GM12865 (cell line): ENCODE results near the gene FGF3.
"Not testable (repeated sequence)": the region's sequence is repeated elsewhere in the genome, so short reads cannot be mapped to it uniquely, and the experiment has no call there.

Experiments used
- DNase-seq: peaks from one replicate; pipeline ENCODE4 v3.0.0; 2010; ENCODE audit warnings: low read depth
- H3K4me3 ChIP-seq: 2 replicates; pipeline ENCODE4 v1.5.1; 2011; ENCODE audit warnings: mild to moderate bottlenecking, low read depth, low read length, control low read depth
- CTCF ChIP-seq: IDR thresholded peaks from 2 replicates; pipeline ENCODE4 v1.5.1; 2011; ENCODE audit warnings: low read length, control low read depth, low read depth, inconsistent platforms; ENCODE audit not compliant: insufficient read depth; ENCODE audit errors: missing control alignments

The FGF3 gene

GRCh38 chr11:69773626-69774353 lies 45.4 kb downstream of the FGF3 start:
- no peak for DNase-seq
- no peak for TF ChIP-seq CTCF
- H3K4me3 ChIP-seq: no peak overlapping the region

DNA sequence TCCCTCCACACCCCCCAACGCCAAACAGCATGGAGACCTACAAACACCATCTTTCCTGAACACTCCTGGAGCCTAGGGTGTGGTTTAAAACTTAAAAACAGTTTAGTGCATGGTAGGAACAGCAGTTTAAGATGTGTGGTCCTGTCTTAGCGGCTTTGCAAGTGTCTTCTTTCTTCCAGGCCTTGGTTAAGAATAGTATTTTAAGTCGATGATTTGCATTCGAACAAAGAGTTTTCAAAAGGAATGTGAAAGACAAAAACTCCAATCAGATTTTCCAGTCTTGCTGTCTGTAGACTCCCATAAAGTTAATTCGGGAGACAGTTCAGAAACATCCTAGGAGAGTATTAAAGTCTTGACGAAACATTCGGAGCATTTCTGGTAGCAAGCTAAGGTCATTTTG lies 47.8 kb downstream of the FGF3 start:
- no peak for TF ChIP-seq CTCF
- no peak for DNase-seq
- H3K4me3 ChIP-seq: no peak overlapping the region

DNA sequence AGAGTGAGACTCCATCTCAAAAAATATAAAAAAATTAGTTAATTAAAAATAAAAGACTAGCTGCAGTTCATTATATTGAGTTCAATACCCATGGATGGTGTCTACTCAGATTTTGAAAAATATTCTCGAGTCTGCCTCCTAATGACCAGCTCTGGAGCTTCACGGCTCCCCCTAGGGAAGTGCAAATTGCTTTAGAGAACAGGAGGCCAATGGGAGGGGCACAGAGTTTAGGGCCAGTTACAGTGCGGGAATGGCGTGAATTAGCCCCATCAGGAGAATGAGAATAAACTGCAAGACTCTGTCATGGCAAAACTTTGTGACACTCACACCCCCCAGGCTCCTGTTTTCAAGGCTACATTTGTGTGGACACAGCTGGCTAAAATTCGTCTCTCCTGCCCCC lies 48.7 kb downstream of the FGF3 start:
- DNase-seq: no peak
- TF ChIP-seq CTCF: no peak
- no peak overlapping the region for H3K4me3 ChIP-seq

DNA sequence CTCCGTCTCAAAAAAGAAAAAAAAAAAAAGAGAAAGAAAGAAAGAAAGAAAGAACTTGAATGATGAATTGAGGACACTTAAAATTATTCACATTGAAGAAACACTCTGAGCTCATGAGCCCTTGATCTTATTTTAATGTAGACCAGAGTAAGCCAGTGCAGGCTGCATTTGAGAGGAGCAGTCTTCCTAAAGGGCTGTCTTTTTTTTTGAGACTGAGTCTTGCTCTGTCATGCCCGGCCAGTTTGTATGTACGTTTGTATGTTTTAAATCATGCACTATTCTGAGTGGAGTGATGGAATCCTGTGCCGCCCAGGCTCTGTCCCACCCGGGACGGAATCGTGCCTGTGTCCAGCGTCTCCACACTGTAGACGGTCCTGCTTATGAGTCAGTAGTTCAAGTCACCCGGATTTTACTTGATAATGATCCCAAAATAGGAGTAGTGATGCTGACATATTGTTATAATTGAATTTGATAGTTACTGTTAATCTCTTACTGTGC lies 53.7 kb downstream of the FGF3 start:
- no peak for TF ChIP-seq CTCF
- DNase-seq: no peak
- H3K4me3 ChIP-seq: no peak overlapping the region

DNA sequence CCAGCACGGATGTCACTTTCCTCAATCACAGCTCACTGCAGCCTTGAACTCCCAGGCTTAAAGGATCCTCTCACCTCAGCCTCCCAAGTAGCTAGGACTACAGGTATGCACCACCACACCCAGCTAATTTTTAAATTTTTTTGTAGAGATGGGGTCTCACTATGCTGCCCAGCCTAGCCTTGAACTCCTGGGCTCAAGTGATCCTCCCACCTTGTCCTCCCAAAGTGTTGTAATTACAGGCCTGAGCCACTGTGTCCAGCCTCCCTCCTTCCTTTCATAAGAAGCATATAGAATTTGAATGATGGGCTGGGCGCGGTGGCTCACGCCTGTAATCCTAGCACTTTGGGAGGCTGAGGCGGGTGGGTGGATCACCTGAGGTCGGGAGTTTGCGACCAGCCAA lies 54.3 kb downstream of the FGF3 start:
- DNase-seq, H3K4me3 ChIP-seq: not testable (repeated sequence)

DNA sequence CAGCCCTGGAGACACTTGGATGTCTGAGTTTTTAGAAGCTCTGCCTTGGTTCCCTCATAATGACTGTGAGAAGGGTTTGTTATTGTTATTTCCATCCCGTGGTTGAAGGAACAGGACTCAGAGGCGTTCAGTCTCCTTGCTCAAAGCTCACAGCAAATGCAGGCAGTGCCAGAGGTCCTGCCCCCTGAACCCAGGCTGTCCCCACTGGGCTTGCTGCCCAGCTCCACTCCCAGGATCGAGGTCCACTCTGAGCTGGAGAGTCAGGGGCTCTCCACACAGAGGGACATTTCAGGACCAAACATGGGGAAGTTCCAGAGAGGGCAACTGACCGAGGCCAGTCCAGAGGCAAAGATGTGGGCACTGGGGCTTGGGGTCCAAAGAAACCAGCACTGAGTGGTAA lies 58.9 kb downstream of the FGF3 start:
- no peak for TF ChIP-seq CTCF
- no peak overlapping the region for H3K4me3 ChIP-seq
- no peak for DNase-seq
